ENCODE measurements around the gene NUCB1.
A peak's percentile ranks its signal among the peaks of the same experiment; 100 is the strongest.

Gene NUCB1

GRCh38 chr19:48966541-48967345 is 66.6 kb downstream of the NUCB1 start:
- in situ Hi-C loops (cut with HindIII; ENCODE audit: low pct_unique_long_range_greater_than_20kb, low sequenced_read_pairs), result no loop called here
- no peak for DNase-seq (ENCODE audit: low read depth in 1 of 2, low spot score in 1 of 2)
- TF ChIP-seq JUND (IDR thresholded peaks at IDR 0.05; ENCODE audit: low read depth), result no peak

- in situ Hi-C loops (cut with HindIII; ENCODE audit: low pct_unique_long_range_greater_than_20kb, low sequenced_read_pairs), result no loop called here
- DNase-seq (ENCODE audit: low read depth in 1 of 2, low spot score in 1 of 2), result no peak
- no peak for TF ChIP-seq JUND (IDR thresholded peaks at IDR 0.05; ENCODE audit: low read depth)
Observed at GRCh38 chr19:48967346-48968178, 67.5 kb downstream of the NUCB1 start.

GRCh38 chr19:48968179-48968661 is 68.1 kb downstream of the NUCB1 start:
- no peak for DNase-seq (ENCODE audit: low read depth in 1 of 2, low spot score in 1 of 2)
- TF ChIP-seq JUND (IDR thresholded peaks at IDR 0.05; ENCODE audit: low read depth), result no peak
- in situ Hi-C loops (cut with HindIII; ENCODE audit: low pct_unique_long_range_greater_than_20kb, low sequenced_read_pairs), result no loop called here

- no peak for DNase-seq (ENCODE audit: low read depth in 1 of 2, low spot score in 1 of 2)
- in situ Hi-C loops (cut with HindIII; ENCODE audit: low pct_unique_long_range_greater_than_20kb, low sequenced_read_pairs), result no loop called here
- TF ChIP-seq JUND (IDR thresholded peaks at IDR 0.05; ENCODE audit: low read depth), result no peak
Observed at GRCh38 chr19:48968813-48969218, 68.7 kb downstream of the NUCB1 start.

- in situ Hi-C loops (cut with HindIII; ENCODE audit: low pct_unique_long_range_greater_than_20kb, low sequenced_read_pairs), result no loop called here
- no peak for TF ChIP-seq JUND (IDR thresholded peaks at IDR 0.05; ENCODE audit: low read depth)
- peak in 1 of 2 experiments; percentile 72 for DNase-seq (ENCODE audit: low read depth in 1 of 2, low spot score in 1 of 2)
Observed at GRCh38 chr19:48969276-48970138, 69.4 kb downstream of the NUCB1 start.

GRCh38 chr19:48970139-48970766 is 70.1 kb downstream of the NUCB1 start:
- TF ChIP-seq JUND (IDR thresholded peaks at IDR 0.05; ENCODE audit: low read depth), result no peak
- in situ Hi-C loops (cut with HindIII; ENCODE audit: low pct_unique_long_range_greater_than_20kb, low sequenced_read_pairs), result no loop called here
- no peak for DNase-seq (ENCODE audit: low read depth in 1 of 2, low spot score in 1 of 2)

GRCh38 chr19:48970923-48971395 is 70.8 kb downstream of the NUCB1 start:
- TF ChIP-seq JUND (IDR thresholded peaks at IDR 0.05; ENCODE audit: low read depth), result no peak
- in situ Hi-C loops (cut with HindIII; ENCODE audit: low pct_unique_long_range_greater_than_20kb, low sequenced_read_pairs), result no loop called here
- peak in 1 of 2 experiments; percentile 53 for DNase-seq (ENCODE audit: low read depth in 1 of 2, low spot score in 1 of 2)

Measured in T47D (cell line).